Mesothelial cell of epicardium (in vitro differentiated cells): ENCODE measurements around the gene ACOT2. TPM values are rescaled to one million over a fixed set of nuclear protein-coding genes. Genes with fewer than 3 reads are reported as not detected.
A peak's percentile ranks its signal among the peaks of the same experiment; 100 is the strongest.
"Not testable (repeated sequence)": the region's sequence is repeated elsewhere in the genome, so short reads cannot be mapped to it uniquely, and the experiment has no call there.

Experiments used
- DNase-seq, 2 experiments: peaks; one replicate each; pipeline ENCODE4 v3.0.0; 2021; ENCODE audit warnings: low spot score in 2 of 2; ENCODE audit not compliant: unreplicated experiment in 2 of 2
- H3K27ac Mint-ChIP-seq: 2 replicates; pipeline ENCODE4 v1.8.0; 2021; ENCODE audit warnings: mixed read lengths
- H3K27me3 Mint-ChIP-seq: 2 replicates; pipeline ENCODE4 v1.8.0; 2021; ENCODE audit warnings: low read depth, mixed read lengths
- H3K36me3 Mint-ChIP-seq: 2 replicates; pipeline ENCODE4 v1.8.0; 2021; ENCODE audit warnings: mixed read lengths
- H3K4me1 Mint-ChIP-seq: 2 replicates; pipeline ENCODE4 v1.8.0; 2021; ENCODE audit warnings: mixed read lengths
- H3K4me3 Mint-ChIP-seq: 2 replicates; pipeline ENCODE4 v1.8.0; 2021; ENCODE audit warnings: mild to moderate bottlenecking, moderate library complexity, mixed read lengths
- H3K9me3 Mint-ChIP-seq: 2 replicates; pipeline ENCODE4 v1.8.0; 2021; ENCODE audit warnings: mixed read lengths
- CTCF ChIP-seq: fragments of 200-600 bp; sonication (generic); IDR thresholded peaks from one replicate; pipeline ENCODE4 v1.5.0; 2021; ENCODE audit warnings: antibody characterized with exemption; ENCODE audit not compliant: unreplicated experiment
- total RNA-seq: library from RNA; stranded (reverse); gene quantifications from 3 replicates; pipeline ENCODE4 v1.2.1, GENCODE V29; 2021

The ACOT2 gene
- 25.0 to 26.4 TPM (median 25.6 TPM) in 3 replicates for total RNA-seq

- DNase-seq: peak; percentile 47 to 77
- Mint-ChIP-seq H3K36me3 (peaks cover 22% of the 10 kb centered on the region), H3K4me1 (peaks cover 40% of the 10 kb centered on the region), H3K4me3 (peak within 1 kb of the TSS; percentile 90), H3K27ac (peak within 1 kb of the TSS; percentile 92)
- not testable (repeated sequence) for H3K27me3 Mint-ChIP-seq, H3K9me3 Mint-ChIP-seq
Observed at GRCh38 chr14:73569185-73569958, at the start of gene ACOT2. Gene ACOT2 (plus strand): TSS chr14:73569213. CDS start chr14:73569241, 28 bp downstream.

- H3K27me3 Mint-ChIP-seq: no peaks in the 10 kb centered on the region
- H3K36me3 Mint-ChIP-seq: no peaks in the 10 kb centered on the region
- DNase-seq: no peak
- no peaks in the 10 kb centered on the region for H3K9me3 Mint-ChIP-seq
- TF ChIP-seq CTCF: no peak
- H3K4me1 Mint-ChIP-seq: no peaks in the 10 kb centered on the region
- no peak overlapping the region for H3K27ac Mint-ChIP-seq
- H3K4me3 Mint-ChIP-seq: no peak overlapping the region
Observed at GRCh38 chr14:73521229-73521628, 47.8 kb upstream of the ACOT2 start.

GRCh38 chr14:73524493-73524892, 44.5 kb upstream of the ACOT2 start:
- no peaks in the 10 kb centered on the region for H3K27me3 Mint-ChIP-seq
- H3K4me1 Mint-ChIP-seq: no peaks in the 10 kb centered on the region
- no peaks in the 10 kb centered on the region for H3K9me3 Mint-ChIP-seq
- no peak overlapping the region for H3K4me3 Mint-ChIP-seq
- peaks cover 1% of the 10 kb centered on the region for H3K36me3 Mint-ChIP-seq
- no peak for TF ChIP-seq CTCF
- no peak overlapping the region for H3K27ac Mint-ChIP-seq
- DNase-seq: no peak

GRCh38 chr14:73526036-73526984, 42.7 kb upstream of the ACOT2 start:
- no peak for DNase-seq
- Mint-ChIP-seq H3K27ac (no peak overlapping the region), H3K4me1 (no peaks in the 10 kb centered on the region), H3K27me3 (no peaks in the 10 kb centered on the region), H3K36me3 (peaks cover 1% of the 10 kb centered on the region), H3K9me3 (no peaks in the 10 kb centered on the region), H3K4me3 (no peak overlapping the region)
- TF ChIP-seq CTCF: no peak

- not testable (repeated sequence) for H3K4me3 Mint-ChIP-seq, H3K4me1 Mint-ChIP-seq, DNase-seq, H3K9me3 Mint-ChIP-seq, H3K27ac Mint-ChIP-seq, H3K27me3 Mint-ChIP-seq, H3K36me3 Mint-ChIP-seq
Observed at GRCh38 chr14:73529356-73529755, 39.7 kb upstream of the ACOT2 start.

- not testable (repeated sequence) for H3K9me3 Mint-ChIP-seq, H3K4me3 Mint-ChIP-seq, H3K36me3 Mint-ChIP-seq, H3K4me1 Mint-ChIP-seq, H3K27ac Mint-ChIP-seq, H3K27me3 Mint-ChIP-seq, DNase-seq
Observed at GRCh38 chr14:73531971-73532370, 37.0 kb upstream of the ACOT2 start.

- H3K4me1 Mint-ChIP-seq, H3K9me3 Mint-ChIP-seq, H3K27me3 Mint-ChIP-seq, DNase-seq, H3K36me3 Mint-ChIP-seq: not testable (repeated sequence)
- peak overlapping the region; percentile 79 for H3K27ac Mint-ChIP-seq
- H3K4me3 Mint-ChIP-seq: peak overlapping the region; percentile 73
Observed at GRCh38 chr14:73537244-73538045, 31.6 kb upstream of the ACOT2 start.

GRCh38 chr14:73539017-73539416, 30.0 kb upstream of the ACOT2 start:
- not testable (repeated sequence) for H3K4me3 Mint-ChIP-seq, H3K27ac Mint-ChIP-seq, H3K27me3 Mint-ChIP-seq, H3K36me3 Mint-ChIP-seq, H3K4me1 Mint-ChIP-seq, DNase-seq, H3K9me3 Mint-ChIP-seq

- not testable (repeated sequence) for H3K36me3 Mint-ChIP-seq, H3K27ac Mint-ChIP-seq, H3K9me3 Mint-ChIP-seq, H3K4me3 Mint-ChIP-seq, H3K4me1 Mint-ChIP-seq, H3K27me3 Mint-ChIP-seq, DNase-seq
Observed at GRCh38 chr14:73542961-73543360, 26.1 kb upstream of the ACOT2 start.

- not testable (repeated sequence) for H3K4me3 Mint-ChIP-seq, H3K9me3 Mint-ChIP-seq
Observed at GRCh38 chr14:73545353-73545752, 23.7 kb upstream of the ACOT2 start.

More at GRCh38 chr14:73545353-73545752, 23.7 kb upstream of the ACOT2 start:
- H3K27me3 Mint-ChIP-seq, DNase-seq, H3K4me1 Mint-ChIP-seq, H3K27ac Mint-ChIP-seq, H3K36me3 Mint-ChIP-seq: not testable (repeated sequence)
